Astrocyte (in vitro differentiated cells and primary cell): Measurements from ENCODE around the gene ZNF23. TPM values are rescaled to one million over a fixed set of nuclear protein-coding genes. Genes with fewer than 3 reads are reported as not detected.

Source experiments
- DNase-seq: peaks from one replicate; pipeline ENCODE4 v3.0.0-alpha.2; 2010; ENCODE audit warnings: low read depth
- FAIRE-seq: peaks from 2 replicates; lab custom pipeline; 2011; peaks lifted over from hg19 to GRCh38; lab: Jason Lieb, UNC
- H2AFZ ChIP-seq: 2 replicates; pipeline ENCODE4 v1.6.0; 2012; ENCODE audit warnings: low read depth, low read length, inconsistent platforms
- H3K27ac ChIP-seq: 2 replicates; pipeline ENCODE4 v1.5.1; 2011; ENCODE audit warnings: low read depth, low read length, inconsistent platforms
- H3K27me3 ChIP-seq: 2 replicates; pipeline ENCODE4 v1.6.0; 2011; ENCODE audit warnings: low read length, inconsistent platforms; ENCODE audit not compliant: insufficient read depth
- H3K36me3 ChIP-seq: 2 replicates; pipeline ENCODE4 v1.5.1; 2011; ENCODE audit warnings: low read length, inconsistent platforms; ENCODE audit not compliant: insufficient read depth
- H3K4me1 ChIP-seq: 2 replicates; pipeline ENCODE4 v1.5.1; 2011; ENCODE audit warnings: low read length, inconsistent platforms; ENCODE audit not compliant: insufficient read depth
- H3K4me2 ChIP-seq: 2 replicates; pipeline ENCODE4 v1.6.0; 2012; ENCODE audit warnings: low read length, inconsistent platforms
- H3K4me3 ChIP-seq: 2 replicates; pipeline ENCODE4 v1.5.1; 2011; ENCODE audit warnings: low read depth, mild to moderate bottlenecking, low read length, inconsistent platforms; ENCODE audit not compliant: insufficient read depth
- H3K79me2 ChIP-seq: 2 replicates; pipeline ENCODE4 v1.6.0; 2012; ENCODE audit warnings: mild to moderate bottlenecking, low read length, inconsistent platforms; ENCODE audit not compliant: insufficient read depth
- H3K9ac ChIP-seq: 2 replicates; pipeline ENCODE4 v1.6.0; 2012; ENCODE audit warnings: mild to moderate bottlenecking, low read length, inconsistent platforms
- H3K9me3 ChIP-seq: 2 replicates; pipeline ENCODE4 v1.5.1; 2012; ENCODE audit warnings: low read depth, mild to moderate bottlenecking, low read length, inconsistent platforms; ENCODE audit not compliant: insufficient read depth
- H4K20me1 ChIP-seq: 2 replicates; pipeline ENCODE4 v1.6.0; 2012; ENCODE audit warnings: low read length, inconsistent platforms; ENCODE audit not compliant: insufficient read depth
- H3K27ac Mint-ChIP-seq: one replicate; pipeline ENCODE4 v1.8.0; 2021; ENCODE audit warnings: mild to moderate bottlenecking, mixed read lengths; ENCODE audit not compliant: unreplicated experiment
- H3K27me3 Mint-ChIP-seq: one replicate; pipeline ENCODE4 v1.8.0; 2021; ENCODE audit warnings: low read depth, mixed read lengths; ENCODE audit not compliant: unreplicated experiment
- H3K36me3 Mint-ChIP-seq: one replicate; pipeline ENCODE4 v1.8.0; 2021; ENCODE audit warnings: low read depth, mixed read lengths; ENCODE audit not compliant: unreplicated experiment
- H3K4me1 Mint-ChIP-seq: one replicate; pipeline ENCODE4 v1.8.0; 2021; ENCODE audit warnings: low read depth, mixed read lengths; ENCODE audit not compliant: unreplicated experiment
- H3K4me3 Mint-ChIP-seq: one replicate; pipeline ENCODE4 v1.8.0; 2021; ENCODE audit warnings: mild to moderate bottlenecking, moderate library complexity, mixed read lengths; ENCODE audit not compliant: unreplicated experiment
- H3K9me3 Mint-ChIP-seq: one replicate; pipeline ENCODE4 v1.8.0; 2021; ENCODE audit warnings: mild to moderate bottlenecking, mixed read lengths; ENCODE audit not compliant: unreplicated experiment
- EZH2 ChIP-seq: IDR thresholded peaks from 2 replicates; pipeline ENCODE4 v1.6.1; 2012; ENCODE audit warnings: mild to moderate bottlenecking, low read length, inconsistent platforms; ENCODE audit not compliant: insufficient read depth
- total RNA-seq: library from RNA; stranded (reverse); gene quantifications from 2 replicates; pipeline ENCODE4 v1.2.1, GENCODE V29; 2021
- TF ChIP-seq, protein P1 (sequence below): IDR thresholded peaks from 2 replicates; pipeline ENCODE4 v1.5.1; 2011; ENCODE audit warnings: low read depth, mild to moderate bottlenecking, inconsistent platforms, low read length, moderate library complexity; ENCODE audit not compliant: insufficient read depth

Gene ZNF23
- total RNA-seq, 1 donor from 2014 or later: 12.4 TPM

DNA sequence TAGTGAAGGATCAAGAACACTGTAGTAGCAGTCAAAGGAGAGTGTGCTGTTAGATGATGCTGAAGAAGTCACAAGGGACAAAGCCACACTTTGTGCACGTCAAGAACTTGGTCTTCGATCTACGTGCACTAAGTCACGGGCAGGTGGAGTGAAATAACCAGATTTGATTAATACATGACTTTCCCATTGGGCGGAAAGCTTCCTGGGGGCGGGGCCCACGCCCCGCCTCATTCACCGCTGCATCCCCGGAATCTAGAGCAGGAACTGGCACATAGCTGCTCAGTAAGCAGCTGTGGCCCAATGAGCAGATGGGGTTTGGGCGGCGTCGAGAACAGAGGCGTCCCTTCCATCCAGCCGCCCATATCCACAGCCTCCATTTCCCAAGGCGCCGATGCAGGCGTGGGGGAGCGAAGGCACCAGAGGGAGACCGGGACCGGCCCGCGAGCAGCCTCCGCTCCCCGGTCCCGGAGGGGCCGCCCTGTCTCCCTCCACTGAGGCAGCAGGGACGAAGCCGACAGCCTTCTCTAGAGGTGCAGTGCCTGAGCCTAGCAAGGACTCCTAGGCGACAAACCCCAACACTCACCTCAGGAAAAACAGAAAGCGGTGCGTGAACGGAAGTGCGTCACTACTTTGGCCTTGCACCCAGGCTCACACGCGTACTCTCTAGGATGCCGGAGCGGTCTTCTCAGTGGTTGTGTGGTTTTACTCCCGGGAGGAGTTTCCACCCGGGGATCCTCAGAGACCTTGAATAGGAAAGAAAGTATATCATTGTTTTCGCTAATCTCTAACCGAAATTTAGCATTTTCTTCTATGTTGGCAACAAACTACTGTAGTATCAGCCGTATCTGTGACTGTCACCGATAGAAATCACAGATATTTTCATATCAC, 22.2 kb upstream of the ZNF23 start:
- peaks cover 4% of the 10 kb centered on the region for H3K36me3 Mint-ChIP-seq

DNA sequence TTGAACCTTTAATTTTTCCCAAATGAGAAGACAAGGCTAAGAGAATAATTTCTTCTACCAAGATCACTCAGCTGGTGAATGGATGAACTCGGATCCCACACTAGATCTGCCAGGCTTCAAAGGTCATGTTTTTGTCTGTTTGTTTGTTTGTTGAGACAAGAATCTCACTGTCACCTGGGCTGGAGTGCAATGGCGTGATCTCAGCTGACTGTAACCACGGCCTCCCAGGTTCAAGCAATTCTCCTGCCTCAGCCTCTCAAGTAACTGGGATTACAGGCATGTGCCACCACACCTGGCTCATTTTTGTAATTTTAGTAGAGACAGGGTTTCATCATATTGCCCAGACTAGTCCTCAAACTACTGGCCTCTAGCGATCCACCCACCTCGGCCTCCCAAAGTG, 20.5 kb upstream of the ZNF23 start:
- H3K4me3 Mint-ChIP-seq: no peak overlapping the region
- Histone ChIP-seq H3K36me3 (no peaks in the 10 kb centered on the region), H3K79me2 (no peaks in the 10 kb centered on the region), H3K4me3 (no peak overlapping the region), H3K9ac (no peak overlapping the region), H4K20me1 (no peaks in the 10 kb centered on the region), H3K4me1 (peaks cover 4% of the 10 kb centered on the region), H3K4me2 (no peak overlapping the region), H3K9me3 (no peaks in the 10 kb centered on the region), H3K27ac (no peak overlapping the region), H3K27me3 (no peaks in the 10 kb centered on the region), H2AFZ (no peak overlapping the region)
- no peak overlapping the region for H3K27ac Mint-ChIP-seq
- peaks cover 2% of the 10 kb centered on the region for H3K9me3 Mint-ChIP-seq
- peaks cover 10% of the 10 kb centered on the region for H3K4me1 Mint-ChIP-seq
- no peak for DNase-seq
- no peak for FAIRE-seq
- no peaks in the 10 kb centered on the region for H3K27me3 Mint-ChIP-seq
- TF ChIP-seq, protein P1, sequence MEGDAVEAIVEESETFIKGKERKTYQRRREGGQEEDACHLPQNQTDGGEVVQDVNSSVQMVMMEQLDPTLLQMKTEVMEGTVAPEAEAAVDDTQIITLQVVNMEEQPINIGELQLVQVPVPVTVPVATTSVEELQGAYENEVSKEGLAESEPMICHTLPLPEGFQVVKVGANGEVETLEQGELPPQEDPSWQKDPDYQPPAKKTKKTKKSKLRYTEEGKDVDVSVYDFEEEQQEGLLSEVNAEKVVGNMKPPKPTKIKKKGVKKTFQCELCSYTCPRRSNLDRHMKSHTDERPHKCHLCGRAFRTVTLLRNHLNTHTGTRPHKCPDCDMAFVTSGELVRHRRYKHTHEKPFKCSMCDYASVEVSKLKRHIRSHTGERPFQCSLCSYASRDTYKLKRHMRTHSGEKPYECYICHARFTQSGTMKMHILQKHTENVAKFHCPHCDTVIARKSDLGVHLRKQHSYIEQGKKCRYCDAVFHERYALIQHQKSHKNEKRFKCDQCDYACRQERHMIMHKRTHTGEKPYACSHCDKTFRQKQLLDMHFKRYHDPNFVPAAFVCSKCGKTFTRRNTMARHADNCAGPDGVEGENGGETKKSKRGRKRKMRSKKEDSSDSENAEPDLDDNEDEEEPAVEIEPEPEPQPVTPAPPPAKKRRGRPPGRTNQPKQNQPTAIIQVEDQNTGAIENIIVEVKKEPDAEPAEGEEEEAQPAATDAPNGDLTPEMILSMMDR: no peak
- TF ChIP-seq EZH2: no peak
- H3K36me3 Mint-ChIP-seq: peaks cover 10% of the 10 kb centered on the region

More for the DNA sequence above, 22.2 kb upstream of the ZNF23 start:
- peaks cover 10% of the 10 kb centered on the region for H3K4me1 Mint-ChIP-seq
- H3K9me3 Mint-ChIP-seq: no peaks in the 10 kb centered on the region
- H3K4me1 ChIP-seq: peaks cover 4% of the 10 kb centered on the region
- no peaks in the 10 kb centered on the region for H3K79me2 ChIP-seq
- peak; percentile 89 for FAIRE-seq
- H3K4me3 Mint-ChIP-seq: peak overlapping the region; percentile 82
- DNase-seq: peak; percentile 92
- H3K9ac ChIP-seq: peak overlapping the region; percentile 93
- H3K27ac ChIP-seq: peak overlapping the region; percentile 95
- H4K20me1 ChIP-seq: no peaks in the 10 kb centered on the region
- peak overlapping the region; percentile 87 for H3K27ac Mint-ChIP-seq
- H3K27me3 ChIP-seq: no peaks in the 10 kb centered on the region
- peaks cover 2% of the 10 kb centered on the region for H3K27me3 Mint-ChIP-seq
- H3K4me2 ChIP-seq: peak overlapping the region; percentile 85
- peak overlapping the region; percentile 79 for H3K4me3 ChIP-seq
- H2AFZ ChIP-seq: peak overlapping the region; percentile 95
- H3K36me3 ChIP-seq: no peaks in the 10 kb centered on the region
- H3K9me3 ChIP-seq: no peaks in the 10 kb centered on the region
- no peak for TF ChIP-seq EZH2
- TF ChIP-seq, protein P1: no peak

DNA sequence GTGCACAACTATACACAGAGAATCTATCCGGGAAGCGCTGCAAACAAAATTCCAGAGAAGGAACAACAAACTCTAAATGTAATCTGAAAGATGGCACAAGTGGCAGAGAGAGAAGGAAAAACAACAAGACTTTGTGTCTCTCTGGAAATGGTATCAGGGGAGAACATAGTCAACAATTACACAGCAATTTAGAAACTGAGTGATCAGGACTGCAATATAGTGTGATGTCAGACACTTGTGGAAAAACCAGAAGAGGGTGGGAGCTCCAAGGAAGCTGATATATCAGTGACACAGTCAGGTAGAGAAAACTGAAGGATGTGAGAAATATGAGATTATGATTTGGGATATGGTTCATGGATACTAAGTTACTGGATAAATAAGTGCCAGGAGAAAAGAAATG, 18.9 kb upstream of the ZNF23 start:
- FAIRE-seq (no peak), DNase-seq (no peak)
- Histone ChIP-seq H3K4me2 (no peak overlapping the region), H3K79me2 (no peaks in the 10 kb centered on the region), H3K27ac (no peak overlapping the region), H3K36me3 (peaks cover 5% of the 10 kb centered on the region), H3K4me1 (peaks cover 4% of the 10 kb centered on the region), H3K9me3 (peaks cover 9% of the 10 kb centered on the region), H3K9ac (no peak overlapping the region), H4K20me1 (no peaks in the 10 kb centered on the region), H3K27me3 (no peaks in the 10 kb centered on the region), H3K4me3 (no peak overlapping the region), H2AFZ (no peak overlapping the region)
- no peak for TF ChIP-seq EZH2
- TF ChIP-seq, protein P1: no peak
- Mint-ChIP-seq H3K9me3 (peaks cover 9% of the 10 kb centered on the region), H3K4me1 (peaks cover 10% of the 10 kb centered on the region), H3K27ac (no peak overlapping the region), H3K27me3 (no peaks in the 10 kb centered on the region), H3K4me3 (no peak overlapping the region), H3K36me3 (peaks cover 19% of the 10 kb centered on the region)
